ENCODE results near the gene HMGCS1. TPM values are rescaled to one million over a fixed set of nuclear protein-coding genes. Genes with fewer than 3 reads are reported as not detected.

HMGCS1 gene
- total and polyA plus RNA-seq, 2 of the 13 experiments (the other 11 are each of a cell fraction or from before 2014, with no cell fraction given), result 56.8 to 318 TPM

DNA sequence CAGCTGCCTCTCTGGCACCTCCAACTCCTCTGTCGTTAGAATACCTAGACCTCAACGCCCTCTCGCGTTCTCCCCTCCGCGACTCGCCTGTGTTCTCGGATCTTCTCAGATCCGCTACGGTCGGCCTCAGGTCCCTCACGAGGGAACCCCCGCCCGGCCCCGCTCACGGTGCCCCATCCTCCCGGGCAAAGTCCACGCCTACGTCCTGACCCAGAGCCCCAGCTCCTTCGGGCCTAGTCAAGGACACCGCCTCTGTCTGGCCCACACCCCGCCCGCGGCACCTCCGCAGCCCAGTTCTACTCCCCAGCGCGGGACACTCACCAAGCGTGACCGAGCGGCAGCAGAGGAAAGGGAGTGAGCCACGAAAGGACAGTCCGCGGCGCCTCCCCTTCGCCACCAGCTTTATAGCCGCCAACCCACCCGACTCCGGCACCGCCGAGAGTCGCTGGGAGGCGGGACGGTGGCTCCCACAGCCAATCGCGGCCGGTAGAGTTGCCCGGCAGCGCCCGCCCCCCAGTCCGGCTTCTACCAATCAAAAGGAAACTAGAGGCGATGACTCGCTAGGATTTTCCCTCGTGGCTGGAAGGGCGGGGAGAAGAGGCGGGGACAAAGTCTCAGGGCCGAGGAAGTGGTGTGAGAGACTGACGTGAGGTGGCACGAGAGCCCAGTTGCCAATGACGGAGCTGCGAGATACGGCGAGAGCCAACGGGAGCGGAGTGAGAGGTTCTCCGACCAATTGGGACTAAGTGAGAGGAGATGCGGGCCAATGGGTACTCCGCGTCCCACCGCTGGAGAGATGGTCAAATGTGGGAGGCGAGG is at the start of gene HMGCS1 (continued):
- TF ChIP-seq, protein P1, sequence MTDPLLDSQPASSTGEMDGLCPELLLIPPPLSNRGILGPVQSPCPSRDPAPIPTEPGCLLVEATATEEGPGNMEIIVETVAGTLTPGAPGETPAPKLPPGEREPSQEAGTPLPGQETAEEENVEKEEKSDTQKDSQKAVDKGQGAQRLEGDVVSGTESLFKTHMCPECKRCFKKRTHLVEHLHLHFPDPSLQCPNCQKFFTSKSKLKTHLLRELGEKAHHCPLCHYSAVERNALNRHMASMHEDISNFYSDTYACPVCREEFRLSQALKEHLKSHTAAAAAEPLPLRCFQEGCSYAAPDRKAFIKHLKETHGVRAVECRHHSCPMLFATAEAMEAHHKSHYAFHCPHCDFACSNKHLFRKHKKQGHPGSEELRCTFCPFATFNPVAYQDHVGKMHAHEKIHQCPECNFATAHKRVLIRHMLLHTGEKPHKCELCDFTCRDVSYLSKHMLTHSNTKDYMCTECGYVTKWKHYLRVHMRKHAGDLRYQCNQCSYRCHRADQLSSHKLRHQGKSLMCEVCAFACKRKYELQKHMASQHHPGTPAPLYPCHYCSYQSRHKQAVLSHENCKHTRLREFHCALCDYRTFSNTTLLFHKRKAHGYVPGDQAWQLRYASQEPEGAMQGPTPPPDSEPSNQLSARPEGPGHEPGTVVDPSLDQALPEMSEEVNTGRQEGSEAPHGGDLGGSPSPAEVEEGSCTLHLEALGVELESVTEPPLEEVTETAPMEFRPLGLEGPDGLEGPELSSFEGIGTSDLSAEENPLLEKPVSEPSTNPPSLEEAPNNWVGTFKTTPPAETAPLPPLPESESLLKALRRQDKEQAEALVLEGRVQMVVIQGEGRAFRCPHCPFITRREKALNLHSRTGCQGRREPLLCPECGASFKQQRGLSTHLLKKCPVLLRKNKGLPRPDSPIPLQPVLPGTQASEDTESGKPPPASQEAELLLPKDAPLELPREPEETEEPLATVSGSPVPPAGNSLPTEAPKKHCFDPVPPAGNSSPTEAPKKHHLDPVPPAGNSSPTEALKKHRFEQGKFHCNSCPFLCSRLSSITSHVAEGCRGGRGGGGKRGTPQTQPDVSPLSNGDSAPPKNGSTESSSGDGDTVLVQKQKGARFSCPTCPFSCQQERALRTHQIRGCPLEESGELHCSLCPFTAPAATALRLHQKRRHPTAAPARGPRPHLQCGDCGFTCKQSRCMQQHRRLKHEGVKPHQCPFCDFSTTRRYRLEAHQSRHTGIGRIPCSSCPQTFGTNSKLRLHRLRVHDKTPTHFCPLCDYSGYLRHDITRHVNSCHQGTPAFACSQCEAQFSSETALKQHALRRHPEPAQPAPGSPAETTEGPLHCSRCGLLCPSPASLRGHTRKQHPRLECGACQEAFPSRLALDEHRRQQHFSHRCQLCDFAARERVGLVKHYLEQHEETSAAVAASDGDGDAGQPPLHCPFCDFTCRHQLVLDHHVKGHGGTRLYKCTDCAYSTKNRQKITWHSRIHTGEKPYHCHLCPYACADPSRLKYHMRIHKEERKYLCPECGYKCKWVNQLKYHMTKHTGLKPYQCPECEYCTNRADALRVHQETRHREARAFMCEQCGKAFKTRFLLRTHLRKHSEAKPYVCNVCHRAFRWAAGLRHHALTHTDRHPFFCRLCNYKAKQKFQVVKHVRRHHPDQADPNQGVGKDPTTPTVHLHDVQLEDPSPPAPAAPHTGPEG (CRISPR knock-in tag; IDR thresholded peaks at IDR 0.05), result no peak
- TF ChIP-seq ZNF160 (CRISPR knock-in tag; IDR thresholded peaks at IDR 0.05), result no peak; the same call in 1 of the 2 replicates
- TF ChIP-seq, protein P2, sequence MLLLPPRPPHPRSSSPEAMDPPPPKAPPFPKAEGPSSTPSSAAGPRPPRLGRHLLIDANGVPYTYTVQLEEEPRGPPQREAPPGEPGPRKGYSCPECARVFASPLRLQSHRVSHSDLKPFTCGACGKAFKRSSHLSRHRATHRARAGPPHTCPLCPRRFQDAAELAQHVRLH (CRISPR knock-in tag; IDR thresholded peaks at IDR 0.05; ENCODE audit: borderline replicate concordance, low read depth), result peak; percentile 47; the same call in 1 of the 2 replicates
- TF ChIP-seq SRSF1 (optimal IDR thresholded peaks at IDR 0.05; ENCODE audit: low read depth, low read length), result peak; percentile 87
- TF ChIP-seq ZNF24 (IDR thresholded peaks at IDR 0.05), result 0 out of 2 replicates have a peak, but pooled peaks have one; percentile 56
- TF ChIP-seq KLF12 (CRISPR knock-in tag; IDR thresholded peaks at IDR 0.05; ENCODE audit: borderline replicate concordance), result no peak; the same call in 1 of the 2 replicates
- TF ChIP-seq ZNF839 (CRISPR knock-in tag; IDR thresholded peaks at IDR 0.05; ENCODE audit: borderline replicate concordance), result no peak
- TF ChIP-seq PHF5A (CRISPR knock-in tag; IDR thresholded peaks at IDR 0.05; ENCODE audit: low read depth, unreplicated experiment), result no peak
- TF ChIP-seq, protein P3, sequence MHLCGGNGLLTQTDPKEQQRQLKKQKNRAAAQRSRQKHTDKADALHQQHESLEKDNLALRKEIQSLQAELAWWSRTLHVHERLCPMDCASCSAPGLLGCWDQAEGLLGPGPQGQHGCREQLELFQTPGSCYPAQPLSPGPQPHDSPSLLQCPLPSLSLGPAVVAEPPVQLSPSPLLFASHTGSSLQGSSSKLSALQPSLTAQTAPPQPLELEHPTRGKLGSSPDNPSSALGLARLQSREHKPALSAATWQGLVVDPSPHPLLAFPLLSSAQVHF (CRISPR knock-in tag; IDR thresholded peaks at IDR 0.05), result no peak; the same call in 1 of the 2 replicates
- no peak for TF ChIP-seq ZSCAN30 (CRISPR knock-in tag; IDR thresholded peaks at IDR 0.05)
- TF ChIP-seq ZNF383 (CRISPR knock-in tag; IDR thresholded peaks at IDR 0.05; ENCODE audit: borderline replicate concordance), result no peak
- TF ChIP-seq, protein P4, sequence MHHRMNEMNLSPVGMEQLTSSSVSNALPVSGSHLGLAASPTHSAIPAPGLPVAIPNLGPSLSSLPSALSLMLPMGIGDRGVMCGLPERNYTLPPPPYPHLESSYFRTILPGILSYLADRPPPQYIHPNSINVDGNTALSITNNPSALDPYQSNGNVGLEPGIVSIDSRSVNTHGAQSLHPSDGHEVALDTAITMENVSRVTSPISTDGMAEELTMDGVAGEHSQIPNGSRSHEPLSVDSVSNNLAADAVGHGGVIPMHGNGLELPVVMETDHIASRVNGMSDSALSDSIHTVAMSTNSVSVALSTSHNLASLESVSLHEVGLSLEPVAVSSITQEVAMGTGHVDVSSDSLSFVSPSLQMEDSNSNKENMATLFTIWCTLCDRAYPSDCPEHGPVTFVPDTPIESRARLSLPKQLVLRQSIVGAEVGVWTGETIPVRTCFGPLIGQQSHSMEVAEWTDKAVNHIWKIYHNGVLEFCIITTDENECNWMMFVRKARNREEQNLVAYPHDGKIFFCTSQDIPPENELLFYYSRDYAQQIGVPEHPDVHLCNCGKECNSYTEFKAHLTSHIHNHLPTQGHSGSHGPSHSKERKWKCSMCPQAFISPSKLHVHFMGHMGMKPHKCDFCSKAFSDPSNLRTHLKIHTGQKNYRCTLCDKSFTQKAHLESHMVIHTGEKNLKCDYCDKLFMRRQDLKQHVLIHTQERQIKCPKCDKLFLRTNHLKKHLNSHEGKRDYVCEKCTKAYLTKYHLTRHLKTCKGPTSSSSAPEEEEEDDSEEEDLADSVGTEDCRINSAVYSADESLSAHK (CRISPR knock-in tag; IDR thresholded peaks at IDR 0.05; ENCODE audit: borderline replicate concordance), result no peak
- TF ChIP-seq ZFAT (CRISPR knock-in tag; conservative IDR thresholded peaks at IDR 0.05), result no peak
- no peak for TF ChIP-seq ZNF766 (CRISPR knock-in tag; IDR thresholded peaks at IDR 0.05; ENCODE audit: borderline replicate concordance)
- TF ChIP-seq, protein P5, sequence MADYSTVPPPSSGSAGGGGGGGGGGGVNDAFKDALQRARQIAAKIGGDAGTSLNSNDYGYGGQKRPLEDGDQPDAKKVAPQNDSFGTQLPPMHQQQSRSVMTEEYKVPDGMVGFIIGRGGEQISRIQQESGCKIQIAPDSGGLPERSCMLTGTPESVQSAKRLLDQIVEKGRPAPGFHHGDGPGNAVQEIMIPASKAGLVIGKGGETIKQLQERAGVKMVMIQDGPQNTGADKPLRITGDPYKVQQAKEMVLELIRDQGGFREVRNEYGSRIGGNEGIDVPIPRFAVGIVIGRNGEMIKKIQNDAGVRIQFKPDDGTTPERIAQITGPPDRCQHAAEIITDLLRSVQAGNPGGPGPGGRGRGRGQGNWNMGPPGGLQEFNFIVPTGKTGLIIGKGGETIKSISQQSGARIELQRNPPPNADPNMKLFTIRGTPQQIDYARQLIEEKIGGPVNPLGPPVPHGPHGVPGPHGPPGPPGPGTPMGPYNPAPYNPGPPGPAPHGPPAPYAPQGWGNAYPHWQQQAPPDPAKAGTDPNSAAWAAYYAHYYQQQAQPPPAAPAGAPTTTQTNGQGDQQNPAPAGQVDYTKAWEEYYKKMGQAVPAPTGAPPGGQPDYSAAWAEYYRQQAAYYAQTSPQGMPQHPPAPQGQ (CRISPR knock-in tag; IDR thresholded peaks at IDR 0.05; ENCODE audit: borderline replicate concordance), result no peak
